Measurements from ENCODE around the gene PCMT1. TPM values are rescaled to one million over a fixed set of nuclear protein-coding genes. Genes with fewer than 3 reads are reported as not detected.

Gene PCMT1
- total RNA-seq, 1 experiment from 2014 or later = 118 TPM

- BruUV-seq (replicated peaks) = no TSS peak
- ChIA-PET CTCF (no interaction called here), POLR2A (no interaction called here)
- intact Hi-C loops (cut with micrococcal nuclease; ENCODE audit: unreplicated experiment) = no loop called here
- H3K4me1 Mint-ChIP-seq (ENCODE audit: low read depth, unreplicated experiment) = no peaks in the 10 kb centered on the region
- Histone ChIP-seq H3K4me1 (no peaks in the 10 kb centered on the region), H3K4me3 (ENCODE audit: low read depth, low read length) (no peak overlapping the region), H3K9me3 (no peaks in the 10 kb centered on the region), H3K27me3 (replicated peaks; ENCODE audit: control insufficient read depth, insufficient read depth, low read length) (no peaks in the 10 kb centered on the region), H3K36me3 (ENCODE audit: control insufficient read depth, insufficient read depth, low read length) (no peaks in the 10 kb centered on the region)
- H3K27me3 Mint-ChIP-seq (ENCODE audit: insufficient read depth, unreplicated experiment) = no peaks in the 10 kb centered on the region
- H3K27ac Mint-ChIP-seq (ENCODE audit: unreplicated experiment) = no peak overlapping the region
- no peak overlapping the region for H3K4me3 Mint-ChIP-seq (ENCODE audit: unreplicated experiment)
- H3K9me3 Mint-ChIP-seq (ENCODE audit: unreplicated experiment) = no peaks in the 10 kb centered on the region
- TF ChIP-seq, protein P1, sequence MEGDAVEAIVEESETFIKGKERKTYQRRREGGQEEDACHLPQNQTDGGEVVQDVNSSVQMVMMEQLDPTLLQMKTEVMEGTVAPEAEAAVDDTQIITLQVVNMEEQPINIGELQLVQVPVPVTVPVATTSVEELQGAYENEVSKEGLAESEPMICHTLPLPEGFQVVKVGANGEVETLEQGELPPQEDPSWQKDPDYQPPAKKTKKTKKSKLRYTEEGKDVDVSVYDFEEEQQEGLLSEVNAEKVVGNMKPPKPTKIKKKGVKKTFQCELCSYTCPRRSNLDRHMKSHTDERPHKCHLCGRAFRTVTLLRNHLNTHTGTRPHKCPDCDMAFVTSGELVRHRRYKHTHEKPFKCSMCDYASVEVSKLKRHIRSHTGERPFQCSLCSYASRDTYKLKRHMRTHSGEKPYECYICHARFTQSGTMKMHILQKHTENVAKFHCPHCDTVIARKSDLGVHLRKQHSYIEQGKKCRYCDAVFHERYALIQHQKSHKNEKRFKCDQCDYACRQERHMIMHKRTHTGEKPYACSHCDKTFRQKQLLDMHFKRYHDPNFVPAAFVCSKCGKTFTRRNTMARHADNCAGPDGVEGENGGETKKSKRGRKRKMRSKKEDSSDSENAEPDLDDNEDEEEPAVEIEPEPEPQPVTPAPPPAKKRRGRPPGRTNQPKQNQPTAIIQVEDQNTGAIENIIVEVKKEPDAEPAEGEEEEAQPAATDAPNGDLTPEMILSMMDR (IDR thresholded peaks at IDR 0.05; ENCODE audit: insufficient read depth in 1 of 2, low read depth in 1 of 2, low read length in 1 of 2, severe bottlenecking in 1 of 2, unreplicated experiment in 1 of 2) = no peak
- no peaks in the 10 kb centered on the region for H3K36me3 Mint-ChIP-seq (ENCODE audit: insufficient read depth, unreplicated experiment)
- DNase-seq = no peak
These were observed 81.3 kb downstream of the PCMT1 start for GRCh38 chr6:149830731-149831307.

DNA sequence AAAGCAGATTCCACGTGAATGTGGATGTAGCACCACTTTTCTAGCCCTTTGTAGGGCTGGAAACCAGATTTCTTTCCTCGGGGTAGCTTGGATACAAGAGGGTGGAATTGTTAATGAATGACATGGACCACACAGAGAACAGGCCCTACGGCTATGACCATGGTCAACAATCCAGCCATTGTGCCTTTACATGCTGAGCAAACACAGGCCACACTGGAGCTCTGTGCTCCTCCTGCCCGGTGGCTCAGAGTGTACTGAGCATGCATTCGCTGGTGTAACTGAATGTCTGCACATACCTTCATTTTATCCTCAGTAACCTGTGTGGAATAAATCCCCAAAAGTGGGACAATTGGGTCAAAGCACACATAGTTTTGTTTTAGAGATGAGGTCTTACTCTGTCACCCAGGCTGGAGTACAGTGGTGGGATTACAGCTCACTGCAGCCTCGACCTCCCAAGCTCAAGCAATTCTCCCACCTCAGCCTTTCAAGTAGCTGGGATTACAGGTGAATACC lies 81.8 kb downstream of the PCMT1 start:
- Mint-ChIP-seq H3K27me3 (ENCODE audit: insufficient read depth, unreplicated experiment) (no peaks in the 10 kb centered on the region), H3K27ac (ENCODE audit: unreplicated experiment) (no peak overlapping the region), H3K36me3 (ENCODE audit: insufficient read depth, unreplicated experiment) (no peaks in the 10 kb centered on the region), H3K9me3 (ENCODE audit: unreplicated experiment) (no peaks in the 10 kb centered on the region), H3K4me1 (ENCODE audit: low read depth, unreplicated experiment) (no peaks in the 10 kb centered on the region), H3K4me3 (ENCODE audit: unreplicated experiment) (no peak overlapping the region)
- BruUV-seq (replicated peaks) = no TSS peak
- intact Hi-C loops (cut with micrococcal nuclease; ENCODE audit: unreplicated experiment) = no loop called here
- TF ChIP-seq, protein P1 (IDR thresholded peaks at IDR 0.05; ENCODE audit: insufficient read depth in 1 of 2, low read depth in 1 of 2, low read length in 1 of 2, severe bottlenecking in 1 of 2, unreplicated experiment in 1 of 2) = no peak
- Histone ChIP-seq H3K9me3 (no peaks in the 10 kb centered on the region), H3K36me3 (ENCODE audit: control insufficient read depth, insufficient read depth, low read length) (no peaks in the 10 kb centered on the region), H3K27me3 (replicated peaks; ENCODE audit: control insufficient read depth, insufficient read depth, low read length) (no peaks in the 10 kb centered on the region), H3K4me3 (ENCODE audit: low read depth, low read length) (no peak overlapping the region), H3K4me1 (no peaks in the 10 kb centered on the region)
- CTCF ChIA-PET = interaction anchor here (0.6 kb wide), 1 partner anchor 129 kb away, joined by 4 read pairs; no protein-coding TSS in a partner anchor
- no peak for DNase-seq
- POLR2A ChIA-PET = interaction anchor here (0.6 kb wide), 2 partner anchors 29 to 113 kb away, joined by 4 to 5 read pairs; no protein-coding TSS in a partner anchor

DNA sequence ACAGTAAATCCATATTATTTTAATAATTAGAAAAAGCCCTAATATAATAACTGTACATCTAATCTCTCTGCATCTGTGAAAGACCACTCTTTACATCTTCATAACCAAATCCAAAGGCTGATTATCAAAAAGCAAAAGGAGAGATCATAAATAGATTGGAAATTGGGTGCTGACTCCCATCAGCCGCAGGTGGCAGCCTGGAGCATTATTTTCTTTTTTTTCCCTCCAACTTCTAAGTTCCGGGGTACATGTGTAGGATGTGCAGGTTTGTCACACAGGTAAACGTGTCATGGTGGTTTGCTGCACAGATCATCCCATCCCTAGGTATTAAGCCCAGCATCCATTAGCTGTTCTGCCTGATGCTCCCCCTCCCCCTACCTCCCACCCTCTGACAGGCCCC lies 84.1 kb downstream of the PCMT1 start:
- H3K4me1 Mint-ChIP-seq (ENCODE audit: low read depth, unreplicated experiment) = no peaks in the 10 kb centered on the region
- no TSS peak for BruUV-seq (replicated peaks)
- no peaks in the 10 kb centered on the region for H3K27me3 Mint-ChIP-seq (ENCODE audit: insufficient read depth, unreplicated experiment)
- no peak overlapping the region for H3K4me3 Mint-ChIP-seq (ENCODE audit: unreplicated experiment)
- CTCF ChIA-PET = interaction anchor here (0.6 to 0.9 kb wide), 2 partner anchors 27 to 71 kb away, joined by 3 read pairs; no protein-coding TSS in a partner anchor
- H3K9me3 Mint-ChIP-seq (ENCODE audit: unreplicated experiment) = no peaks in the 10 kb centered on the region
- intact Hi-C loops (cut with micrococcal nuclease; ENCODE audit: unreplicated experiment) = loop anchor here (1.0 to 2.0 kb wide), 4 partner anchors 32 to 183 kb away; no protein-coding TSS in a partner anchor
- H3K4me1 ChIP-seq = no peaks in the 10 kb centered on the region
- H3K27ac Mint-ChIP-seq (ENCODE audit: unreplicated experiment) = no peak overlapping the region
- DNase-seq = no peak
- no peak overlapping the region for H3K4me3 ChIP-seq (ENCODE audit: low read depth, low read length)
- H3K27me3 ChIP-seq (replicated peaks; ENCODE audit: control insufficient read depth, insufficient read depth, low read length) = no peaks in the 10 kb centered on the region
- no peaks in the 10 kb centered on the region for H3K36me3 ChIP-seq (ENCODE audit: control insufficient read depth, insufficient read depth, low read length)
- no peaks in the 10 kb centered on the region for H3K9me3 ChIP-seq
- POLR2A ChIA-PET = no interaction called here
- no peaks in the 10 kb centered on the region for H3K36me3 Mint-ChIP-seq (ENCODE audit: insufficient read depth, unreplicated experiment)
- TF ChIP-seq, protein P1 (IDR thresholded peaks at IDR 0.05; ENCODE audit: insufficient read depth in 1 of 2, low read depth in 1 of 2, low read length in 1 of 2, severe bottlenecking in 1 of 2, unreplicated experiment in 1 of 2) = no peak

All from Caco-2 (cell line).